Renal cortex interstitium (tissue), 11 donors: ENCODE data around the gene ARRB1. TPM values are rescaled to one million over a fixed set of nuclear protein-coding genes. Genes with fewer than 3 reads are reported as not detected.
"Not testable (repeated sequence)": the region's sequence is repeated elsewhere in the genome, so short reads cannot be mapped to it uniquely, and the experiment has no call there.

ENCODE experiments used
- DNase-seq, 11 donors: peaks; one replicate each; pipeline ENCODE4 v3.0.0-alpha.2; 2013; ENCODE audit warnings: low read depth in 9 of 11, low spot score in 4 of 11; ENCODE audit errors: extremely low read depth in 1 of 11
- polyA plus RNA-seq, 3 donors: library from polyadenylated mRNA; unstranded; fragments of 120-200 nt; gene quantifications; one replicate each; pipeline ENCODE4 v1.2.1, GENCODE V29; 2013; ENCODE audit not compliant: insufficient read length in 3 of 3

Gene ARRB1
- polyA plus RNA-seq, 3 donors, result 18.7 to 28.6 (median 23.8) TPM

GRCh38 chr11:75286826-75287465, 64.5 kb downstream of the ARRB1 start:
- DNase-seq, result no peak

DNA sequence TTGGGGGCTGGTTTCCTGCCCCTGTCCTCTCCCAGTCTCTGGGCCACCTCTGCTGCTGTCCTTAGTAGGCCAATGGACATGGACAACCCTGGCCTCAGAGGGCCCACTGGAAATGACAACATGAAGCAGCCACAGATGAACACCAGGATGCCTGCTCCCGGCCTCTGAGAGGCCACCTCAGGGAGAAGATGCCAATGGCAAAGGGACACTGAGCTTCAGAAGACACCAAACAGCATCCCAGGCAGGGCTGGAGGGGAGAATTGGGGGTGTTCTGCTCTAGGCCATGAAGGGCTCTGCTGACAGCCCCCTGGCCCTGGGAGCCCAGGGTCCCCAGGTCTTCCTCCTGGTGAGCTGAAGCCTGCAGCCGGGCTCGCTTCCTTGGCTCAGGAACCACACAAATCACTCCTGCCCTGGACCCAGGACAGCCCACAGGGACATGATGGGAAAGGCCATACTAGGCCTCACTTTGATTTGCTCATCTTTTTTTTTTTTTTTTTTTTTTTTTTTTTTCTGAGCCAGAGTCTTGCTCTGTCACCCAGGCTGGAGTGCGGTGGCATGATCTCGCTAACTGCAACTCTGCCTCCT, 65.6 kb downstream of the ARRB1 start:
- no peak for DNase-seq

DNA sequence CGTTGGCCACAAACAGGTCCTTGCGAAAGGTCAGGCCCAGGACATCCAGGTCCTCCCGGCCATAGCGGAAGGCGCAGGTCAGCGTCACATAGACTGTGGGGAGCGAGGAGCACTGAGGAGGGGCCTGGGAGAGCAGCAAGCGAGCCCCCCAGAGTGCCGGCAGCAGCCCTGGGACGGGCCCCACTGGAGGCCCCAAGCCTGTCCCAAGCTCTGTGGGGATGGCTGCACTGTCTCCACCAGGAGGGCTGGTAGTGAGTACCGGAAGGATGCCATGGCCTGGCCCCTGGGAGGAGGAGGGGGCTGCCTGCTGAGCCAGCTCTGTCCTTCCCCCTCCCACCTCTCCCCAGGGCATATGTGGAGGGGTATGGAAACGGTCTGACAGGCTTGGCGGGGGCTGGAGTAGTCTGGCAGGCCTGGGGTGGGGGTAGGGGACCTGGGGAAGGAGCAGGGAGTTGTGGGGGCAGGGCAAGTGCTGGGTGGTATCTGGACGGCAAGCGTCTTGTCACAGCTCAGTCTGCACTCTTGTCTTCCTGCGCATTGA, 68.0 kb downstream of the ARRB1 start:
- no peak for DNase-seq

DNA sequence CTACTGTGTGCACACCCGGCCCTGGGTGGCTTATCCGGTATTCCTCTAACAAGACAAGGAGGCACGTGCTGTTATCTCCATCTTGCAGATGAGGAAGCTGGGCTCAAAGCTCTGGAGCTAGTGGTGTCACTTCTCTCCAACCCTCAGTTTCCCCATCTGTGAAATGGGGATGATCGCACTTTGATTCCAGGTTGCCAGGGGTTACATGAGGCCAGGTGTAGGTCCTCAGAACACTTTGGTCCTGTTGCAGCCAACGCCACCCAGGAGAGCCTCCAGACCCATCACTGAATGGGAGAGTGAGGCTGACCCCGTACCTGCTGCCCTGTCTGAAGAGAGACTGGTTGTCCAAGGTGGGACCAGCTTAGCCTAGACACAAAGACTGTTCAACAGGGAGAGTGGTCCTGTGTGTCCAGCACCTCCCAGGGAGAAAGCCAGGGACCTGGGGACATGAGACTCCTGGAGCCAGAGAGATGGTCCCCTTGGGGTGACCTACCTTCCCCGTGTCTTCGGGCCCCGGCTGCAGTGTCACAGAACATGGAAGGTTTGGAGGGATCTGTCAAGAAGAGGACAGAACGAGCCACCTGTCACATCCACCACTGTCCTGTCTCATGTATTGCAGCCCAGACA, 69.9 kb downstream of the ARRB1 start:
- no peak for DNase-seq

- no peak for DNase-seq
These were observed 70.5 kb downstream of the ARRB1 start for GRCh38 chr11:75280770-75281468.

- peak; percentile 33 to 70 (median 62) for DNase-seq
These were observed 71.2 kb downstream of the ARRB1 start for GRCh38 chr11:75280227-75280701.

- DNase-seq, result no peak
These were observed 72.2 kb downstream of the ARRB1 start for GRCh38 chr11:75279273-75279672.

GRCh38 chr11:75277991-75278790, 73.3 kb downstream of the ARRB1 start:
- DNase-seq, result no peak

DNA sequence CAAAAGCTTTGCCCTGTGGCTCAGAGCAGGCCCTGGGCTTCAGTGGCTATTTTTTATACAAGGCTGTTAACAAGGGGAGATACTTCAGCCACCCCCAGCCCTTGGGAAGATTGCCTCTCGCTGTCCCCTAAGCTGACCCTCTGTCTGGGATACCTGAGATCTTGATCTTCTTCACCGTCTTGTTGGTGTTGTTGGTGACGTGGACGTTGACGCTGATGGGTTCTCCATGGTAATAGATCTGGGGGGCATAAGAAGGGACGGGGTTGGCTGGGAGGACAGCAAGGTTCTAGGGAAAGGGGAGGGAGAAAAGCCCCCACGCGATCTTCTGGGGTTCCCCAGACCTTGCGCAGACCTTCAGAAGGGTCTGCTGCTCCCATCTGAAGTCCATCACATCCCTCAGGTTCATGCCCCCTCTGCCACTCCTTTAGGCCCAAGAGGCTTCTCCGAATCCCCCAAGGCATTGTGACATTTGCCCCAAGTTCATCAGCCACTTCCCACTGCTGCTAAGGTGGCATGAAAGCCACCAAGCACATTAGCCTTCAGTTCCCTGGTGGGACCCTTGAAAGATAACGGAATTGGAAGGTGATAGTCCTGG, 74.2 kb downstream of the ARRB1 start:
- DNase-seq, result no peak

DNA sequence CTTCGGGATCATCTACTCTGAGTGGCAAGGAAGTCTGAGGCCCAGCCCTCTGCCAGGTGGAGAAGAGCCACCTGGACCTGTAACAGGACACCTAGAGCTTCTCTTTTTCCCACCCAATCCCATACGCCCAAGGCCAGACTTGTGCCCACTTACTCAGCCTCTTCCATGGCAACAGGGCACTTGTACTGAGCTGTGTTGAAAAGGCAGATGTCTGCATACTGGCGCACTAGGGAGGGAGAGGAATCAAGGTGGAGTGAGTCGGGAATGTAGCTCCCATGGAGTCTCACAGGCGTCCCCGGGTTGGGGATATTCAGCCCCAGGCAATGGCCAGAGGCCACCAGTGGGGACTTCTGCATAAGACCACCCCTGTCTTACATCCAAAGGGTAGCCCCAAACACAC, 74.8 kb downstream of the ARRB1 start:
- peak in 7 of 11 donors; percentile 7 to 43 (median 20) for DNase-seq

GRCh38 chr11:75276186-75276585, 75.3 kb downstream of the ARRB1 start:
- DNase-seq, result no peak

DNA sequence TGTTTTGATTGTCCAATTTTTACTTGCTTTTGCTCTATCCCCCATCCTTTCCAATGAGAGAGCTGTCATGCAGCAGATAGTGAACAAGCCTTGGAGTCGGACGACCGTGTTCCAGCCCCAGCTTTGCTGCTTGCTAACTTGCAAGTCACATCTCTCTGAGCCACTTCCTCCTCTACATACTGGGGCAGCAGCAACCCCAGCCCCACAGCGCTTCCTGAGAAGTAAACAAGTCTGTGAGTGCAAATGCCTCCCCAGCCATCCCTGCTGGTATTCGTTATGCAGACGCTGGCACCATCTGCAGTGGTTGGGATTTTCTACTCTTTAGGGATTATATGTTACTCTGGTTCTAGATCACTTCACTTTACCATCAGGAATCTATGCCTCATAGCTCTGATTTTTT, 75.9 kb downstream of the ARRB1 start:
- no peak for DNase-seq

- not testable (repeated sequence) for DNase-seq
These were observed 76.7 kb downstream of the ARRB1 start for GRCh38 chr11:75274716-75275115.

DNA sequence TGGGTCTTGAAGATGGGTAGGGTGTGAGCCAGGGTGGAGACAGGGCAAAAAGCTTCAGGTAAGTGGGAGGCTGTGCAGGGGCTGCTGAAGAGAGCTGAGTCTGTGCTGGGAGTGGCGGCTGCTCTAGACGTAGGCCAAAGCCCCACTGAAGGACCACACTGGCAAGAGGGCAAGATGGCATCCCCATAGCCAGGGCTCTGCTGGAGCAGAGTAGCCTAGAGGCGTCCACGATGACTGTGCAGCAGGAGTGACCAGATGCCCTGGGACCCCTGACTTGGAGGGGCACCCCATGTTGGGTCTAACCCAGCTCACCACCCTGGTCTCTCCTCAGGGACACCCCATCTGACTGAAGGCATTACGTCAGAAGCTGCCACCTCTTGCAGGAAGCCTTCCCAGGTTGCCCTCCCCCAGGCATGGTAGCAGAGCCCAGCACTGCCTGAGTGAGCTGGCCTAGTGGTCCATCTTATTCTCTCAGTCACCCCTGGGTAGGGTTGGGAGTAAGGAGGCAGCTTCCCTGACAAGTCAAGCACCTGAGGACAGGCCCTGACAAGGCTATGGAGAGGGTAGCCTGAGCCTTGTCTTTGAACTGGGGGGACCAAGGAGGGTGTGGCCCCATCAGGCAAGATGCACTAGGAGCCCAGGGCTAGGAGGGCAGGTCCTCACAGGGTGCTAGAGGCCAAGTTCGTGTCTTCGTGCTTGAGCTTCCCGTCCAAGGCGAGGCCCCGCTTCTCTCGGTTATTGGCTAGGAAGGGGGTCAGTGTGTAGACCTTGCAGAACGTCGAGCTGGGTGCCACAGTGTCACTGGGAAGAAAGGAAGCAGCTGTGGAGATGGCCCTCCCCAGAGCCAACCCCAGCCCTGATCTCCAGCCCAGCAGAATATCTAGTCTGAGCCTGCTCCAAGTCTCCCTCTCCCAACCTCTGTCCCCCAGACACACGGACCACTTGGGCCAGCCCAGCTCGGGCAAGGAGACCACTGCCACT, 77.8 kb downstream of the ARRB1 start:
- DNase-seq, result no peak

GRCh38 chr11:75272821-75273301, 78.6 kb downstream of the ARRB1 start:
- no peak for DNase-seq

GRCh38 chr11:75272391-75272790, 79.1 kb downstream of the ARRB1 start:
- DNase-seq, result no peak

- DNase-seq, result no peak
These were observed 79.7 kb downstream of the ARRB1 start for GRCh38 chr11:75271730-75272129.
